Activated CD4-positive, alpha-beta T cell treated with anti-CD3 and anti-CD28 coated beads for 24 hours (primary cell): ENCODE results near the gene CAPN5.
"Not testable (repeated sequence)": the region's sequence is repeated elsewhere in the genome, so short reads cannot be mapped to it uniquely, and the experiment has no call there.

Experiments
- DNase-seq, 2 donors: peaks; one replicate each; pipeline ENCODE4 v3.0.0-alpha.2; 2020; ENCODE audit warnings: low read depth in 2 of 2

CAPN5 gene

DNA sequence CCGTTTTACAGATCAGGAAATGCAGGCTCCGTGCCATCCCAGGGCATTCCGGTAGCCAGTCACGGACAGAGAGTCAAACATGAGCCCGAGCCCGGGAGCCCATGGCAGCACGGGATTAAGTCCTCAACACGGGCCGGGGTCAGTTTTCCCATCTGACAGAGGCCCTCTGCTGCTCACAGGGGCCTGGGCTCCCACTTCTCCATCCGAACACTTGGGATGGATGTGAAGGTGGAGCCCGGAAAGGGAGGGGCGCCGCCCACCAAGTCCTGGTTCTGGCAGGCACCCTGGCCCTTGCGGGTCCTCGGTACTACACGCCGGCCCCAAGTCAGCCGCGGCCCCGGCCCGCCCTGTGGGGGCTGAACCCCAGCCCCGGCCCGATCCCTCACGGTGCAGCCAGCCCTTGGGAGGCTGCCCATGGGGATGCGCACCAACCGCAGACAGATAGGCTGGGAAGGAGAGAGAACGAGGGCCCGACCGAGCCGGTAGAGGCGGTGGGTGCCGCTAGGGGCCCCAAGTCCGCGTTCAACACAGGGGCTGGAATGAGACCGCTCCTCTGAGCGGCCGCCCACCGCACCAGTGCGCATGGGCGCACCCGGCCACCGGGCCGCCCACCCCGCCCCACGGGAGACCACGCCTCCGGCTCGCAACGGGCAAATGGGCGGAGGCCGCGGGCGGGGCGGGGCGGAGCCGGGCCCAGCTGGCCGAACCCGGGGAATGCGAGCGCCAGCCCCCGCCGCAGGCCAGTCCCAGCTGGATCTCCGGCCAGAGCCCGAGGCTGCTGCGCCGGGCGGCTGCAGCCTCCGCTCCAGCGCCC, at the start of gene CAPN5:
Gene CAPN5 (plus strand): TSS at position 743 of the 814 bp plus-strand sequence. CDS start 17,916 bp downstream, outside the sequence.
- DNase-seq = peak; percentile 76 to 81

DNA sequence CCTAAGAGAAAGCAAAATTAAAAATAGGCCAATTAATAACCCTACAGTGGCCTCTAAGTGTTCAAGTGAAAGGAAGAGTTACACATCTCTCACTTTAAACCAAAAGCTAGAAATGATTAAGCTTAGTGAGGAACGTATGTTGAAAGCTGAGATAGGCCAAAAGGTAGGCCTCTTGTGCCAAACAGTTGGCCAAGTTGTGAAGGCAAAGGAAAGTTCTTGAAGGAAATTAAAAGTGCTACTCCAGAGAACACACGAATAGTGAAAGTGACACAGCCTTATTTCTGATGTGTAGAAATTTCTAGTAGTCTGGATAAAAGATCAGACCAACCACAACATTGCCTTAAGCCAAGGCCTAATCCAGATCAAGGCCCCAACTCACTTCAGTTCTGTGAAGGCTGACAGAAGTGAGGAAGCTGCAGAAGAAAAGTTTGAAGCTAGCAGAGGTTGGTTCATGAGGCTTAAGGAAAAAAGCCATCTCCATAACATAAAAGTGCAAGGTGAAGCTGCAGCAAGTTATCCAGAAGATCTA, 48.3 kb upstream of the CAPN5 start:
- DNase-seq = not testable (repeated sequence)

DNA sequence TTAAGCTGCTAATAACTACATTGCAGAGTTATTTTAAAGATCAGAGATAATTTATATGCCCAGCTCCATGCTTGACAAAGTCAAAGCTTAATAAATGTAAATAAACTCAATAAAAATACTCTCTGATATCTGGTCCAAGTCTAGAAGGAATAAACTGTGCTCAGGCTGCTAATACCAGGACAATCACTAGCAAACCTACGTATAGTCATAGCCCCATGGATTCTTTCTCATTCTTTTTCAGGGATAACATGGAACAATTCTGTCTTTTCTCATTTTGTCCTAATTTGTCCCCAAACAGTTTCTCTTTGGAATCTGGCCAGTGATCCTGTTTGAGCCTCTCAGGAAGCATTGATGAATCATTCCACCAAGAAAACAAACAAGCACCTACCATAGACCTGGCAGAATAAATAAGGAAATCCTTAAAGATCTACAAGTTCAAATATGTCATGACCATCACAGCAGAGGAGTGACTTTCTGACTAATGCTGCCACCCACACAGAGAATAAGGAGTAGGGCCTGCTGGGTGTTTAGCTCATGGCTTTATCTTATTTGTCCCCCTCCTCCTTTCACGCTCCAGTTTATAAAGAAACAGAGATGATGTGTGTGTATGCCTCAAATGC, 46.7 kb upstream of the CAPN5 start:
- DNase-seq = no peak

DNA sequence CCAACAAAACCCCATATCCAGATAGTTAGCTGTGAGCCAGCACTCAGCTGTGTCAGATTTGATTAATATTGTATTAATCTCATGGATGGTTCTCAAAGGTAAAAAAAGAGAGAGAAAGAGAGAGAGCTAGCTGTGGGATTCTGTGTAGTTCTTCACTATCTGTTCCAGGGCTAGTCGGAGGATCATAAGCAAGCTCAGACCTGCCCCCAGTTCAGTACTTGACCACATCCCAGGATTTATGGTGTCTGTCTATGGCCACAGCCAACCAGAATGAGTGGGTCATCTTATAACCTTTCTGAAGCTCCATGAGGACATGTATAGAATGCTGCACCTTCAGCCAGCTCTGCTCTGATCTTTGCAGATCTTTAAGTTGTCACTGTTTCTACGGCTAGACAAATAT, 46.0 kb upstream of the CAPN5 start:
- no peak for DNase-seq

DNA sequence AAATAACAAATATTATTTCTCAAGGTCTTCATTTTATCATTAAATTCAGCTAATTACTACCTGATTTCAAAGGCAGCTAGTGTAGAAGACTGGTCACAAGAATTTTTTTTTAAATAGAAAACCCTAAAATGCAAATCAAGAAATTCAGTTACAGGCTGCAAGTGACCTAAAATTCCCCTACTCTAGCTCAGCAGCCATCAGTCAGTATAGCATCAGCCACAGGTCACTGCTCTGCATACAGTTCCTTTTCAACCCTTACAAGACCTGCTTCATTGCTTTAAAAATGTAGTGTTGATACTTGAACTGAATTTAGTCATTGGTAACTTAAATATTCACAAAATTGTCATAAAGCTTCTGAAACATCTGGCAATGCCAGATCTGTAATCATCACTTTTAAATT, 42.0 kb upstream of the CAPN5 start:
- DNase-seq = no peak

DNA sequence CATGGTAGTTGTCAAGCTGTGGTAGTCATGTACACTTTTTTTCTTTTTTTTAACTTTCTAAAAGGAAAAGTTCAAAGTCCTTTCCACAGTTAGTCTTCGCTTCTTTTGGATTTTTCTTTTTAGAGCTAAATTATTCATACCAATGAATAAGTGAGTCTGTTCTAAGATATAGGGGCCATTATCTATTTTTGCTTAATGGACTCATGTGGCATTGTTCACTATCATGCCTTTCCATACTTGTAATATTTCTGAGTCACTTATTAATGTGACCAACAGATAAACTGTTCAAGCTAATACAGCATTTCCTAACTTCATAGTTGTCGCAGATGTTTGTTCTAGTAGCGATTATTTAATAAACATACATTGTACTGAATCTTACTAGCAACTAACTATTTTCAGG, 40.5 kb upstream of the CAPN5 start:
- DNase-seq = no peak

DNA sequence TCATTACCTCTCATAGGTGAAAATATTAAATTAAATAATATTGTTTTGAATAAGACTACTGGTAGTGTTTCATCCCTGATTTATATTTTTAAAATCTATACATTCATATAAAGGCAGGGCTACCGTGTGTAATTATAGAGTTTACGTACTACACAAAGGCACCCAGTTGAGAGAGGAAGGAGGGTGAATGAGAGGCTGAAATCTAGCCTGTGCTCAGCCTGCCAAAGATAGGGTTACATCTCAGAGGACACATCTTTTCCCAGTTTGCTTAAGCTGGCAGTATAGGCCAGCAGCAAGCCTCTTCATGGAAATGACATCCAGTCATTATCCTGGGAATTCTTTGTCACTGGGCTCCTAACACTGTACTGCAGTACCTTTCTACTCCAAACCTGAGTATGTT, 40.0 kb upstream of the CAPN5 start:
- DNase-seq = no peak

DNA sequence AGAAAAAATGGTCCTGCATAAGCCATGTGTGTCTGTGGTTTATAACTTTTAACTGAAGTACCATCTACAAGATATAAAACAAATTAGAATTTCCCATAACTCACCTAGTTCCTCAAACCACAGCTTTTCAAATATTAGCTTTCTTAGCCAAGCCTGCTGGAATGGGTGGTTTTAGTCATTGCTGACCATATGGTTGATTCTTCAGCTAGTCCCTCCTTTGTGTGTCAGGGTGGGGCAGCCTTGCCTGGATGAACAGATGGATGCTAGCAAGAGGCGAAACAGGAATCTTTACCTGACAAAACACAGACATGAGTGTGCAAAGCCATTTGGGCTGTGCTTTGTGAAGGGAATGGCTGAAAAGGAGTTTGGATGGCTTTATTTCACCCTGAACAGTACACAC, 39.5 kb upstream of the CAPN5 start:
- no peak for DNase-seq

DNA sequence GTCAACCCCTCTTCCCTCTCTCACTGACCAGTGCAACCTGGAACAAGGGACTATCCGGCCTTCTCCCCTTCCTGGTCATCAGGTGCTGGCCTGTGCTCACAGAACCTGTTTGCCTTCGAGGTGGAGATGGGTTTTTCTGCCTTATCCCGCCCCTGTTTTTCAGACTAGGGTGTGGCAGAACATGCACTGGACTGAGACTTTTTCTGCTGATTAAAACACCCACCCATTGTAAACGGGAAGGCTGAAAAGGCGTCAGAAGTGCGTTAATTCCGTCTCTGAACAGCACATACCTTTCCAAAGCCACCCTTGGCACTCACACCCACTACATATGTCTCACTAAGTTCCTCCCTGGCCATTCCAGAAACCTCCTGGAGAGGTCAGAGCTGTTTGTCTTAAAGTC, 36.9 kb upstream of the CAPN5 start:
- no peak for DNase-seq

DNA sequence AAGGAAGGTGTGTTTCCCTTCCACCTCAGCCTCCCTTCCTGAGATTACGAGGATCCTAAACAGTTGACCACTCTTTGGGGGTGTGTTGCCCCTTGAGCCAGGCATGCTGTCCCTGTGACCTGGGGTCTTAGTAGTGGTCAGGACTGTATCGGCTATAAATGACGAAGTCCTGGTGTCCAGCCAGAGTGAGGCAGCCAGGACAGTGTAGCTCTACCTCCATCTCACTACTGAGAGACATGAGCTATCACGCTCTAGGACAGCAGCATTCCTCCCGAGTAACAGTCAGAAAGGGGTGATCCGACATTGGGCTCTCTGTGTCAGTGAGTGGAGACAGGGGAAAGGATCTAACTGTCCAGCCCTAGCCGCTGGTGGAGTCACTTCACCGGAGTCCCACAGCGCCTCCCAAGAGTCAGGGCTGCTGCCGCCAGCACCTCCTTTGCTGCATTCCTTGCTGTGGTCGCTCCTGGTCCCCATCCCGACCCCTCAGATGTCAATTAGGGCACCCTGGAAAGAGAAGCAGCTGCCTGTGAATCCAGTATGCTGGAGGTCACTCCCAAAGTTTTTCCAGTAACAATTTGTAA, 35.8 kb upstream of the CAPN5 start:
- DNase-seq = no peak

DNA sequence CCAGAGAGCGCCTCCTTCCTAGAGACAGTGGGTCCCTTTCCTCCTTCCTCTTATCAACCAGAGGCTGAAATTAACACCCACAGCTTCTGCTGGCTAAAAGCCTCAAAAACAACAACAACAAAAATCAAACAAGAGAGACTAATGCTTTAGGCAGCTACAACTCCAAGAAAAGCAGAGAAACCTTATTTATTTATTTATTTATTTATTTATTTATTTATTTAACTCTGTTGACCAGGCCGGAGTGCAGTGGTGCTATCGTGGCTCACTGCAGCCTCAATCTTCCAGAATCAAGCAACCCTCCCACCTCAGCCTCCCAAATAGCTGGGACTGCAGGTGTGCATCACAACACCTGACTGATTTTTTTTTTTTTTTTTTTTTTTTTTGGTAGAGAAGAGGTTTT, 35.2 kb upstream of the CAPN5 start:
- DNase-seq = no peak

DNA sequence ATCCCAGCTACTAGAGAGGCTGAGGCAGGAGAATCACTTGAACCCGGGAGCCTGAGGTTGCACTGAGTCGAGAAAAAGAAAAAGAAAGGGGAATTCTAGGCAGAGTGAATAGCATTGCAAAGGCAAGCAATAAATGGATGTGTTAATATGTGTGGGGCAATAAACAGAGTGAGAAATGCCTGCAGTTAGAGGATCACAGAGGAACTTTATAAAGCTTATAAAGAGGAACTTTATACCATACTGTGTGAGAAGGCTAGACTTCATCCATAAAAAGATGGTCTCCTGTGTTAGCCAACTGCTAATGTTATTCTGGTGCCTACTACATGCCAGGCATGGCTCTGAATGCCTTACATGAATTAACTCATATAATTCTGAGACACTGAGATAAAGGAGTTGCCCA, 31.7 kb upstream of the CAPN5 start:
- no peak for DNase-seq

DNA sequence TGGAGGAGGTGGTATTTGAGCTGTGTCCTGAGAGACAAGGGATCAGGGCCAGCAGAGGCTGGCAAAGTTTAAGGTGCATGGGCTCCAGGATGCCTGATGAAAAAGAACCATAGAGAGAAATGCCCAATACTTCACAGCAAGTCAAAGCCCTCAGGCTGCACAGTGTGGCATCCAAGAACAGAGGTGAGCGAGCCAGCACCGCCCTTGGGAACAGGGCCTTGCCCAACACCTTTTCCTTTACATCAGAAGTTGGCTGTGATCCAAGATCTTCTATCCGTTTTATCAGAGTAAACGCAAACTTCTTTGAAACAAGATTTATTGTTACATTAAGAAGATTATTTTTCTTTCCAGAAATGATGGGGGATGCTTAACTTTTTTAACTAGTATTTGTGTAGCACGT, 31.2 kb upstream of the CAPN5 start:
- DNase-seq = no peak

DNA sequence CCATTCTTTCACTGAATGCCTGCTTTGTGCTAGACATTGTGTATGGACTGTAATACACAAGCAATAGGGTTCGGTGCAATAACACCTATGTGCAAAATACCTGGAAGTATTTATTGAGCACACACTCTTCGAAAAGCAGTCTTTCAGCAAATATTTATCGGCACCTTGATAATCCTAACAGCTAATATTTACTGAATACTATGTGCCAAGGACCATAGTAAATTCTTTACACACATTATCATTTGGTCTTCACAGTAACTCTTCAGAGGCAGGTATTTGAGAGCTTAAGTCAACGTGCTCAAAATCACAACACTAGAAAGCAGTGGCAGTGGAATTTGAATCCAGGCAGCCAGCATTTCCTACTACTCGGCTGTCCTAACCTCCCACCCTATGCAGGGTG, 30.4 kb upstream of the CAPN5 start:
- no peak for DNase-seq

DNA sequence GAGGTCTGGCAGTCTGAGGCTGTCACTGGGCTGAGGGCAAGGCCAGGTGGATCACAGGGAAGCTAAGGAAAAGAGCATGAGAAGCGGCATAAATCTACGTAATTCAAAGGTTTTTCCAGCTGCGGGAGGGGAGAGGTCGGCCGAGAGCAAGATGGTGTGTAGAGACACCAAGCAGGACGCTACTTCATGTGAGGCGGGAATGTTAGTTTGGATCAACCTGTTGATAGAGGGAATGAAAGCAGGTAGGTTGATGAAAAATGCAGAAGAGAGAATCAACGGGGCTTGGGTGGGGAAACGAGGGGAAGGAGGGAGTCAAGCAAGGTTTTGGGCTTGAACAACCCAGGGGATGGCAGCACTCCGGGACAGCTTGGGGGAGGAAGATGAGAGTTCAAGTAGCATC, 29.7 kb upstream of the CAPN5 start:
- no peak for DNase-seq

DNA sequence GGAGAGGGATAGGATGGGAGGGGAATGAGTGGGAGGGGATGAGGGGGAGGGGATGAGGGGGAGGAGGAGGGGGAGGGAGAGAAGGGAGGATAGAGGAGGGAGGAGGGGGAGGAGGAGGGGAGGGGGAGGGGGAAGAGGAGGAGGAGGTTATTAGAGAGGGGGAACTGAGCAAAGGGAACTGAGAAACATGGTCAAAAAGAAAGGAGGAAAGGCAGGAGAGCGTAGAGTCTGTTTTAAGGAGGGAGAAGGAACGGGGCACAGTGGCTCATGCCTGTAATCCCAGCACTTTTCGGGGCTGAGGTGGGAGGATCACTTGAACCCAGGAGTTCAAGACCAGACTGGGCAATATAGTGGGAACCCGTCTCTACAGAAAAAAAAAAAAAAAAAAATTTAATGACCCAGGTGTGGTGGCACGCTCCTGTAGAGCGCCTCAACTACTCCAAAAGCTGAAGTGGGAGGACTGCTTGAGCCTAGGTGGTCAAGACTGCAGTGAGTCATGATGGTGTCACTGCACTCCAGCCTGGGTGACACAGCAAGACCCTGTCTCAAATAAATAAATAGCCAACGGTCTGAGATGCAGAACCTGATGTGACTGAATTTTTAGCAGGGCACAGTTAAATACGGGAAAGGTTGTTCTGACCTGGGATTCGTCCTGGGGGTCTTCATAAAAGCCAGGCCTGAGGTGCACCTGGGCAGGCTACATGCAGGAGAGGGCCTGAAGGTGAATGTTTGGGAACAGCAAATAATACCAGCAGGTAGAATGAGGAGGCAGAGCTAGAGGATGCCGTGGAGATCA, 28.5 kb upstream of the CAPN5 start:
- DNase-seq = no peak

DNA sequence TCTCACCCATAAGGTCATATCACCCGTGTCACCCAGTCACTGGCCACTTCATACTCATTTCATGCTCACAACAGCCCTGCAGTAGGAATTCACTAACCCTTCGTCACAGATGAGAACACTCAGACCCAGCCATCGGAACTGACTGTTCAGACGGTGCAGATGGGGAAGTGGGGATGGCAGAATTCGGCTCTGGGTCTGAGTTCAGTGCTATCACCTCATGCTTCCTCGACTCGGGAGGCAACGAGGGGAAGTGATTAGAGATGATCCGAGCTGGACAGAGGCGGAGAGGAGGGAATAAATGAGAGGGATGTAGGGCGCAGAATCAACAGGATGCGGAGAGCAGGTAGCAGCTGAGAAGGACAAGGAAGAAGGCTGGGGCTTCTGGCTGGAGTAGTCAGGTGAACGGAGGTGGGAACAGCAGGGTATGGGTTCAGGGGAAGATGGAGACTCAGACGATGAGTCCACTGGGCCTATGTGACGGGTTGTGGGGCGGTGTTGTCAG, 27.9 kb upstream of the CAPN5 start:
- no peak for DNase-seq

DNA sequence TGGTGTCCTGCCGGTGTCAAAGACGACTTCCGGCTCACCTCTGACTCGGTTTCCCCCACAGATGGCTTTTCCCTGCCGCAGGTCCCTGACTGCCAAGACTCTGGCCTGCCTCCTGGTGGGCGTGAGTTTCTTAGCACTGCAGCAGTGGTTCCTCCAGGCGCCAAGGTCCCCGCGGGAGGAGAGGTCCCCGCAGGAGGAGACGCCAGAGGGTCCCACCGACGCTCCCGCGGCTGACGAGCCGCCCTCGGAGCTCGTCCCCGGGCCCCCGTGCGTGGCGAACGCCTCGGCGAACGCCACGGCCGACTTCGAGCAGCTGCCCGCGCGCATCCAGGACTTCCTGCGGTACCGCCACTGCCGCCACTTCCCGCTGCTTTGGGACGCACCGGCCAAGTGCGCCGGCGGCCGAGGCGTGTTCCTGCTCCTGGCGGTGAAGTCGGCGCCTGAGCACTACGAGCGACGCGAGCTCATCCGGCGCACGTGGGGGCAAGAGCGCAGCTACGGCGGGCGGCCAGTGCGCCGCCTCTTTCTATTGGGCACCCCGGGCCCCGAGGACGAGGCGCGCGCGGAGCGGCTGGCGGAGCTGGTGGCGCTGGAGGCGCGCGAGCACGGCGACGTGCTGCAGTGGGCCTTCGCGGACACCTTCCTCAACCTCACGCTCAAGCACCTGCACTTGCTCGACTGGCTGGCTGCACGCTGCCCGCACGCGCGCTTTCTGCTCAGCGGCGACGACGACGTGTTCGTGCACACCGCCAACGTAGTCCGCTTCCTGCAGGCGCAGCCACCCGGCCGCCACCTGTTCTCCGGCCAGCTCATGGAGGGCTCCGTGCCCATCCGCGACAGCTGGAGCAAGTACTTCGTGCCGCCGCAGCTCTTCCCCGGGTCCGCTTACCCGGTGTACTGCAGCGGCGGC, 27.0 kb upstream of the CAPN5 start:
- no peak for DNase-seq

DNA sequence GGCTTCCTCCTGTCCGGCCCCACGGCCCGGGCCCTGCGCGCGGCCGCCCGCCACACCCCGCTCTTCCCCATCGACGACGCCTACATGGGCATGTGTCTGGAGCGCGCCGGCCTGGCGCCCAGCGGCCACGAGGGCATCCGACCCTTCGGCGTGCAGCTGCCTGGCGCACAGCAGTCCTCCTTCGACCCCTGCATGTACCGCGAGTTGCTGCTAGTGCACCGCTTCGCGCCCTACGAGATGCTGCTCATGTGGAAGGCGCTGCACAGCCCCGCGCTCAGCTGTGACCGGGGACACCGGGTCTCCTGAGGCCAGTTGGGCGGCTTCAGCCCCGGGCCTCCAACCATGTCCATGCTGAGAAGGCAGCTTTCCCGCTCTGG, 26.4 kb upstream of the CAPN5 start:
- no peak for DNase-seq

DNA sequence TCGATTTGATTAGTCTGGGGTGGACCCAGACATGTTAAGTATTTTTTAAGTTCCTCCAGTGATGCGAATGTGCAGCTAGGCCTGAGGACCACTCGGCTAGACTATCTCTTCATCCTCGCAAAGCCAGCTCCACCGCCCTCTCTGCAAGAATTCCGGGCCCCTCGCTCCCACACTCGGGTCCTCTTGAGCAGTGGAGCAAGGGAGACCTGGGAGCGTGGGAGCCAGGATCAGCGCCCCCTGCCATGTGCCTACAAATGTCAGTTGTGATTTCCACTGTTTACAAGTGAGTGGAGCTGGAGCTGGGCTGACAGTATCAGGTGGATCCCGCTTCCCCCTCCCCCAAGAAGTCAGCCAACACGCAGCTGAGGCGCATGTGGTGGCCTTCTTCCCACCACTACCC, 25.9 kb upstream of the CAPN5 start:
- DNase-seq = no peak
